Activated T-helper 17 cell treated with anti-CD3 and anti-CD28 coated beads, Interleukin-2, amount 50 U/mL, for 72 hours (primary cell): Measurements from ENCODE around the gene FAM124A. TPM values are rescaled to one million over a fixed set of nuclear protein-coding genes. Genes with fewer than 3 reads are reported as not detected.

Source experiments
- ATAC-seq: fragments of 150-1000 bp; cut with Tn5 transposase; replicated peaks from 2 replicates; pipeline ENCODE4 v1.10.0; 2021; ENCODE audit warnings: mild to moderate bottlenecking, moderate library complexity
- H3K27ac Mint-ChIP-seq: one replicate; pipeline ENCODE4 v1.8.0; 2022; ENCODE audit warnings: mixed read lengths
- H3K27me3 Mint-ChIP-seq: one replicate; pipeline ENCODE4 v1.8.0; 2022; ENCODE audit warnings: mixed read lengths
- H3K36me3 Mint-ChIP-seq: one replicate; pipeline ENCODE4 v1.8.0; 2022; ENCODE audit warnings: low read depth, mild to moderate bottlenecking, mixed read lengths
- H3K4me1 Mint-ChIP-seq: one replicate; pipeline ENCODE4 v1.8.0; 2022; ENCODE audit warnings: mixed read lengths
- H3K4me3 Mint-ChIP-seq: one replicate; pipeline ENCODE4 v1.8.0; 2022; ENCODE audit warnings: mild to moderate bottlenecking, mixed read lengths
- H3K9me3 Mint-ChIP-seq: one replicate; pipeline ENCODE4 v1.8.0; 2022; ENCODE audit warnings: mixed read lengths
- total RNA-seq, 2 donors: library from RNA; stranded (reverse); gene quantifications; one replicate each; pipeline ENCODE4 v1.2.3, GENCODE V29; 2022

FAM124A gene
- total RNA-seq, 2 donors from 2014 or later = 0.43 to 1.2 TPM

GRCh38 chr13:51229101-51229719 lies 7.0 kb downstream of the FAM124A start:
- Mint-ChIP-seq H3K4me1 (no peaks in the 10 kb centered on the region), H3K27me3 (peaks cover 50% of the 10 kb centered on the region), H3K9me3 (no peaks in the 10 kb centered on the region), H3K4me3 (no peak overlapping the region), H3K36me3 (no peaks in the 10 kb centered on the region), H3K27ac (no peak overlapping the region)
- ATAC-seq = no peak

- Mint-ChIP-seq H3K4me1 (no peaks in the 10 kb centered on the region), H3K9me3 (no peaks in the 10 kb centered on the region), H3K27me3 (peaks cover 50% of the 10 kb centered on the region), H3K36me3 (no peaks in the 10 kb centered on the region), H3K27ac (no peak overlapping the region), H3K4me3 (no peak overlapping the region)
- ATAC-seq = no peak
These were observed 7.5 kb downstream of the FAM124A start for GRCh38 chr13:51229731-51230130.

- peaks cover 49% of the 10 kb centered on the region for H3K27me3 Mint-ChIP-seq
- H3K36me3 Mint-ChIP-seq = no peaks in the 10 kb centered on the region
- H3K4me1 Mint-ChIP-seq = no peaks in the 10 kb centered on the region
- no peak overlapping the region for H3K4me3 Mint-ChIP-seq
- H3K9me3 Mint-ChIP-seq = no peaks in the 10 kb centered on the region
- no peak overlapping the region for H3K27ac Mint-ChIP-seq
- ATAC-seq = no peak
These were observed 8.4 kb downstream of the FAM124A start for GRCh38 chr13:51230477-51231105.

- H3K4me1 Mint-ChIP-seq = no peaks in the 10 kb centered on the region
- no peak for ATAC-seq
- H3K36me3 Mint-ChIP-seq = no peaks in the 10 kb centered on the region
- H3K27ac Mint-ChIP-seq = no peak overlapping the region
- H3K9me3 Mint-ChIP-seq = no peaks in the 10 kb centered on the region
- H3K4me3 Mint-ChIP-seq = no peak overlapping the region
- H3K27me3 Mint-ChIP-seq = peaks cover 56% of the 10 kb centered on the region
These were observed 9.3 kb downstream of the FAM124A start for GRCh38 chr13:51231456-51231855.

- no peak for ATAC-seq
- Mint-ChIP-seq H3K27me3 (peaks cover 54% of the 10 kb centered on the region), H3K4me1 (no peaks in the 10 kb centered on the region), H3K36me3 (no peaks in the 10 kb centered on the region), H3K27ac (no peak overlapping the region), H3K4me3 (no peak overlapping the region), H3K9me3 (no peaks in the 10 kb centered on the region)
These were observed 10.1 kb downstream of the FAM124A start for GRCh38 chr13:51232328-51232727.

GRCh38 chr13:51233117-51233826 lies 11.1 kb downstream of the FAM124A start:
- Mint-ChIP-seq H3K9me3 (no peaks in the 10 kb centered on the region), H3K4me3 (no peak overlapping the region), H3K4me1 (no peaks in the 10 kb centered on the region), H3K27me3 (peaks cover 48% of the 10 kb centered on the region), H3K27ac (no peak overlapping the region), H3K36me3 (no peaks in the 10 kb centered on the region)
- ATAC-seq = no peak

- Mint-ChIP-seq H3K4me3 (no peak overlapping the region), H3K27me3 (peaks cover 43% of the 10 kb centered on the region), H3K4me1 (no peaks in the 10 kb centered on the region), H3K36me3 (no peaks in the 10 kb centered on the region), H3K27ac (no peak overlapping the region), H3K9me3 (no peaks in the 10 kb centered on the region)
- ATAC-seq = no peak
These were observed 12.5 kb downstream of the FAM124A start for GRCh38 chr13:51234676-51235075.

GRCh38 chr13:51235186-51235585 lies 13.0 kb downstream of the FAM124A start:
- no peak overlapping the region for H3K4me3 Mint-ChIP-seq
- no peak overlapping the region for H3K27ac Mint-ChIP-seq
- no peak for ATAC-seq
- H3K36me3 Mint-ChIP-seq = no peaks in the 10 kb centered on the region
- H3K4me1 Mint-ChIP-seq = no peaks in the 10 kb centered on the region
- no peaks in the 10 kb centered on the region for H3K9me3 Mint-ChIP-seq
- H3K27me3 Mint-ChIP-seq = peaks cover 38% of the 10 kb centered on the region

GRCh38 chr13:51235756-51236490 lies 13.7 kb downstream of the FAM124A start:
- H3K36me3 Mint-ChIP-seq = no peaks in the 10 kb centered on the region
- H3K9me3 Mint-ChIP-seq = no peaks in the 10 kb centered on the region
- H3K27ac Mint-ChIP-seq = peak overlapping the region; percentile 38
- no peaks in the 10 kb centered on the region for H3K4me1 Mint-ChIP-seq
- H3K4me3 Mint-ChIP-seq = no peak overlapping the region
- ATAC-seq = no peak
- H3K27me3 Mint-ChIP-seq = peaks cover 34% of the 10 kb centered on the region

GRCh38 chr13:51236491-51236792 lies 14.2 kb downstream of the FAM124A start:
- H3K9me3 Mint-ChIP-seq = no peaks in the 10 kb centered on the region
- no peak for ATAC-seq
- no peaks in the 10 kb centered on the region for H3K36me3 Mint-ChIP-seq
- H3K4me1 Mint-ChIP-seq = no peaks in the 10 kb centered on the region
- H3K27me3 Mint-ChIP-seq = peaks cover 31% of the 10 kb centered on the region
- no peak overlapping the region for H3K4me3 Mint-ChIP-seq
- peak overlapping the region; percentile 38 for H3K27ac Mint-ChIP-seq

- Mint-ChIP-seq H3K4me3 (no peak overlapping the region), H3K27ac (no peak overlapping the region), H3K9me3 (no peaks in the 10 kb centered on the region), H3K4me1 (no peaks in the 10 kb centered on the region), H3K36me3 (no peaks in the 10 kb centered on the region), H3K27me3 (peaks cover 27% of the 10 kb centered on the region)
- ATAC-seq = no peak
These were observed 15.2 kb downstream of the FAM124A start for GRCh38 chr13:51237386-51237785.

- peaks cover 24% of the 10 kb centered on the region for H3K27me3 Mint-ChIP-seq
- H3K4me1 Mint-ChIP-seq = no peaks in the 10 kb centered on the region
- no peaks in the 10 kb centered on the region for H3K9me3 Mint-ChIP-seq
- no peaks in the 10 kb centered on the region for H3K36me3 Mint-ChIP-seq
- H3K27ac Mint-ChIP-seq = no peak overlapping the region
- no peak for ATAC-seq
- no peak overlapping the region for H3K4me3 Mint-ChIP-seq
These were observed 15.7 kb downstream of the FAM124A start for GRCh38 chr13:51237887-51238286.

GRCh38 chr13:51240178-51240577 lies 18.0 kb downstream of the FAM124A start:
- no peaks in the 10 kb centered on the region for H3K9me3 Mint-ChIP-seq
- no peak overlapping the region for H3K4me3 Mint-ChIP-seq
- H3K27me3 Mint-ChIP-seq = peaks cover 22% of the 10 kb centered on the region
- no peaks in the 10 kb centered on the region for H3K4me1 Mint-ChIP-seq
- no peaks in the 10 kb centered on the region for H3K36me3 Mint-ChIP-seq
- no peak overlapping the region for H3K27ac Mint-ChIP-seq
- no peak for ATAC-seq

- Mint-ChIP-seq H3K4me3 (no peak overlapping the region), H3K27ac (no peak overlapping the region), H3K9me3 (no peaks in the 10 kb centered on the region), H3K36me3 (no peaks in the 10 kb centered on the region), H3K27me3 (peaks cover 21% of the 10 kb centered on the region), H3K4me1 (no peaks in the 10 kb centered on the region)
- ATAC-seq = no peak
These were observed 18.8 kb downstream of the FAM124A start for GRCh38 chr13:51240958-51241357.

- no peak for ATAC-seq
- no peaks in the 10 kb centered on the region for H3K36me3 Mint-ChIP-seq
- no peaks in the 10 kb centered on the region for H3K9me3 Mint-ChIP-seq
- H3K4me3 Mint-ChIP-seq = no peak overlapping the region
- no peak overlapping the region for H3K27ac Mint-ChIP-seq
- H3K27me3 Mint-ChIP-seq = peaks cover 16% of the 10 kb centered on the region
- no peaks in the 10 kb centered on the region for H3K4me1 Mint-ChIP-seq
These were observed 19.5 kb downstream of the FAM124A start for GRCh38 chr13:51241720-51242119.
